Esophagus muscularis mucosa (tissue), 4 donors: ENCODE data around the gene HS1BP3. TPM values are rescaled to one million over a fixed set of nuclear protein-coding genes. Genes with fewer than 3 reads are reported as not detected.

ENCODE experiments used
- DNase-seq: peaks from one replicate; pipeline ENCODE4 v3.0.0-alpha.2; 2017; ENCODE audit errors: extremely low spot score
- H3K27ac ChIP-seq, 4 donors: fragments of 200-600 bp; sonication (generic); replicated peaks in 1 of 4; 1 replicate in 3 of 4; 2 replicates in 1 of 4; pipeline ENCODE4 v1.5.1; 2016 to 2019; ENCODE audit warnings: mild to moderate bottlenecking in 1 of 4
- H3K27me3 ChIP-seq, 4 donors: fragments of 200-600 bp; sonication (generic); one replicate each; pipeline versions ENCODE4 v1.5.1 to v1.6.0; 2016 to 2019
- H3K36me3 ChIP-seq, 4 donors: fragments of 200-600 bp; sonication (generic); one replicate each; pipeline ENCODE4 v1.5.1; 2016 to 2019
- H3K4me1 ChIP-seq, 4 donors: fragments of 200-600 bp; sonication (generic); one replicate each; pipeline ENCODE4 v1.5.1; 2016 to 2019
- H3K4me3 ChIP-seq, 4 donors: fragments of 200-600 bp; sonication (generic); 1 replicate in 2 of 4; 2 replicates in 2 of 4; pipeline ENCODE4 v1.5.1; 2016 to 2019; ENCODE audit warnings: mild to moderate bottlenecking in 4 of 4, moderate library complexity in 1 of 4
- H3K9me3 ChIP-seq, 4 donors: fragments of 200-600 bp; sonication (generic); 1 replicate in 3 of 4; 2 replicates in 1 of 4; pipeline ENCODE4 v1.5.1; 2016 to 2019
- EP300 ChIP-seq: sonication (generic); formaldehyde crosslinking; IDR thresholded peaks from one replicate; pipeline ENCODE4 v1.6.1; 2017; ENCODE audit warnings: antibody characterized with exemption
- POLR2A ChIP-seq: fragments of 450-650 bp; IDR thresholded peaks from one replicate; pipeline ENCODE4 v1.6.1; 2017; ENCODE audit warnings: antibody characterized with exemption, moderate library complexity, mild to moderate bottlenecking, low read depth
- POLR2AphosphoS5 ChIP-seq, 2 donors: sonication (generic); formaldehyde crosslinking; IDR thresholded peaks; one replicate each; pipeline ENCODE4 v1.6.1; 2017; ENCODE audit warnings: antibody characterized with exemption in 2 of 2
- WGBS: methylation state at CpG from one replicate; pipeline ENCODE4 v1.1.5; 2018; 5-methylcytosine and 5-hydroxymethylcytosine counted together
- intact Hi-C: fragments of 100-400 bp; cut with DNase I; formaldehyde crosslinking; loops from one replicate; pipeline ENCODE4 v1.15.1; 2023
- total RNA-seq, 4 donors: library from RNA; depleted of rRNA; stranded (reverse); fragments of >200 nt; gene quantifications; one replicate each; pipeline versions ENCODE4 v1.1.0 to v1.2.1, GENCODE V29; 2016
- TF ChIP-seq, protein P1 (sequence below), 3 experiments: fragments of 200-600 bp in 2 of 3; fragments of 450-650 bp in 1 of 3; sonication (generic) in 2 of 3; IDR thresholded peaks; one replicate each; pipeline ENCODE4 v1.5.1; 2017 to 2019; ENCODE audit warnings: antibody characterized with exemption in 3 of 3, mild to moderate bottlenecking in 2 of 3, moderate library complexity in 1 of 3

Gene HS1BP3
- total RNA-seq, 4 donors from 2014 or later, result 42.6 to 95.6 (median 60.0) TPM

GRCh38 chr2:20632446-20632990 is 18.4 kb downstream of the HS1BP3 start:
- Histone ChIP-seq H3K27ac (peak overlapping the region; percentile 90 to 98 (median 94)), H3K36me3 (peaks cover 0 to 25% (median 11%) of the 10 kb centered on the region in 4 donors)
- intact Hi-C loops, result loop anchor here (5.0 kb wide), 1 partner anchor 230 kb away; no protein-coding TSS in a partner anchor

GRCh38 chr2:20631617-20632307 is 19.1 kb downstream of the HS1BP3 start:
- Histone ChIP-seq H3K4me3 (no peak overlapping the region), H3K36me3 (peaks cover 0 to 19% (median 7%) of the 10 kb centered on the region in 4 donors), H3K27me3 (no peaks in the 10 kb centered on the region), H3K9me3 (no peaks in the 10 kb centered on the region), H3K4me1 (peaks cover 46 to 93% (median 91%) of the 10 kb centered on the region in 4 donors), H3K27ac (peak overlapping the region; percentile 90 to 98 (median 94))
- TF ChIP-seq POLR2A, result no peak
- TF ChIP-seq EP300, result no peak
- TF ChIP-seq POLR2AphosphoS5 (IDR thresholded peaks at IDR 0.05), result no peak
- TF ChIP-seq, protein P1, sequence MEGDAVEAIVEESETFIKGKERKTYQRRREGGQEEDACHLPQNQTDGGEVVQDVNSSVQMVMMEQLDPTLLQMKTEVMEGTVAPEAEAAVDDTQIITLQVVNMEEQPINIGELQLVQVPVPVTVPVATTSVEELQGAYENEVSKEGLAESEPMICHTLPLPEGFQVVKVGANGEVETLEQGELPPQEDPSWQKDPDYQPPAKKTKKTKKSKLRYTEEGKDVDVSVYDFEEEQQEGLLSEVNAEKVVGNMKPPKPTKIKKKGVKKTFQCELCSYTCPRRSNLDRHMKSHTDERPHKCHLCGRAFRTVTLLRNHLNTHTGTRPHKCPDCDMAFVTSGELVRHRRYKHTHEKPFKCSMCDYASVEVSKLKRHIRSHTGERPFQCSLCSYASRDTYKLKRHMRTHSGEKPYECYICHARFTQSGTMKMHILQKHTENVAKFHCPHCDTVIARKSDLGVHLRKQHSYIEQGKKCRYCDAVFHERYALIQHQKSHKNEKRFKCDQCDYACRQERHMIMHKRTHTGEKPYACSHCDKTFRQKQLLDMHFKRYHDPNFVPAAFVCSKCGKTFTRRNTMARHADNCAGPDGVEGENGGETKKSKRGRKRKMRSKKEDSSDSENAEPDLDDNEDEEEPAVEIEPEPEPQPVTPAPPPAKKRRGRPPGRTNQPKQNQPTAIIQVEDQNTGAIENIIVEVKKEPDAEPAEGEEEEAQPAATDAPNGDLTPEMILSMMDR (IDR thresholded peaks at IDR 0.05), result no peak
- intact Hi-C loops, result loop anchor here (5.0 kb wide), 1 partner anchor 229 kb away; no protein-coding TSS in a partner anchor
- DNase-seq, result no peak
- 88% methylated on average over 6 of the region's 6 CpGs for WGBS

More at GRCh38 chr2:20632446-20632990, 18.4 kb downstream of the HS1BP3 start:
- Histone ChIP-seq H3K4me3 (no peak overlapping the region), H3K27me3 (no peaks in the 10 kb centered on the region), H3K4me1 (peaks cover 44 to 93% (median 90%) of the 10 kb centered on the region in 4 donors), H3K9me3 (no peaks in the 10 kb centered on the region)
- 95% methylated on average over 4 of the region's 7 CpGs for WGBS
- no peak for DNase-seq
- TF ChIP-seq EP300, result no peak
- TF ChIP-seq, protein P1 (IDR thresholded peaks at IDR 0.05), result no peak
- TF ChIP-seq POLR2A, result no peak
- TF ChIP-seq POLR2AphosphoS5 (IDR thresholded peaks at IDR 0.05), result no peak

DNA sequence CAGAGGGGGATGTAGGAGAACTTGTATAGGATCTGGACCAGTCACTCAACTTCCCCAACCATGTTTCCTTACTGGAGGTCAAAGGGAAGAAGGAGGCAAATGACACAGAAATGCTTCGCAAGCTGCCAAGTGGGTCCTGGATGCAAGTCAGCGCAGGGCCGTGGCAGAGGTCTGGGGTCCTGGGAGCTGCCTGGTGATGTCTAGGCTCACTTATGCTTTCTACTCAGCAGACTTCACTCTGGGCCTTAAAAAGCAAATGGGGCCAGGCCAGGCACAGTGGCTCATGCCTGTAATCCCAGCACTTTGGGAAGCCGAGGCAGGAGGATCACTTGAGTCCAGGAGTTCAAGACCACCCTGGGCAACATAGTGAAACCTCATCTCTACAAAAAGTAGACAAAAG is 19.9 kb downstream of the HS1BP3 start:
- DNase-seq, result no peak
- Histone ChIP-seq H3K4me1 (peaks cover 46 to 93% (median 91%) of the 10 kb centered on the region in 4 donors), H3K27ac (peak overlapping the region; percentile 63 to 98 (median 94)), H3K36me3 (peaks cover 0 to 19% (median 8%) of the 10 kb centered on the region in 4 donors), H3K9me3 (no peaks in the 10 kb centered on the region), H3K4me3 (no peak overlapping the region), H3K27me3 (no peaks in the 10 kb centered on the region)
- intact Hi-C loops, result loop anchor here (5.0 kb wide), 1 partner anchor 229 kb away; no protein-coding TSS in a partner anchor
- WGBS, result 95% methylated on average over 4 of the region's 4 CpGs
- TF ChIP-seq POLR2AphosphoS5 (IDR thresholded peaks at IDR 0.05) (no peak), POLR2A (no peak), EP300 (no peak)
- TF ChIP-seq, protein P1 (IDR thresholded peaks at IDR 0.05), result no peak

DNA sequence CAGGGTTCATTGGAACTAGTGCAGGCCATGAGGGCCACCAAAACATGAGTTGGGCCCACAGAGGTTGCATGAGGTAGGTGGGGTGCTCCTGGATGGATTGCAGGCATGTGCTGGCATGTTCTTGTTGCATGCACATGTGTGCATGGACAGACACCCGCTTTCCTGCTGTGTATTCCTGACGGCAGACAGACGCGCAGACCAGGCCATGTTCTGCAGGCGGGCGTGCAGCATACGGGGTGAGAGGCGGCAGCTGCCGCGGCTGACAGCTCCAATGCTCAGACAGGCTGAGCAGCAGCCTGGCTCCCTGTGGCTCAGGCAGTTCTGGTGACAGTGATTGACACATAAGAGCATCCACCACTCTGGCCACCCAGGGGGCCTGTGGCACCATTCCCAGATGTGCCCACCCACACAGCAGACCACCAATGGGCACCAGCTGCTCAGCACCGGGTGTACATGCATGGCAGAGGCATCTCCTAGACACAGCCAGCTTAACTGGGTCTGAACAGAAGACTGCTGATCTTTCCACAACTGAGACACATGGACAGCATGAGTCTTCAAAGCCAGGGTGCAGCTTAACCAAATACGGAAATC is 21.2 kb downstream of the HS1BP3 start:
- intact Hi-C loops, result loop anchor here (5.0 kb wide), 1 partner anchor 227 kb away; no protein-coding TSS in a partner anchor
- 74% methylated on average over 9 of the region's 12 CpGs for WGBS
- H3K27me3 ChIP-seq, result no peaks in the 10 kb centered on the region
- H3K4me1 ChIP-seq, result peaks cover 46 to 93% (median 89%) of the 10 kb centered on the region in 4 donors
- no peak for DNase-seq
- no peak overlapping the region for H3K4me3 ChIP-seq
- H3K9me3 ChIP-seq, result no peaks in the 10 kb centered on the region
- H3K36me3 ChIP-seq, result peaks cover 0 to 27% (median 11%) of the 10 kb centered on the region in 4 donors
- H3K27ac ChIP-seq, result peak overlapping the region; percentile 63 to 98 (median 94)
- TF ChIP-seq POLR2A, result no peak
- peak; percentile 52 to 58 for TF ChIP-seq POLR2AphosphoS5 (IDR thresholded peaks at IDR 0.05)

GRCh38 chr2:20629181-20629580 is 21.7 kb downstream of the HS1BP3 start:
- Histone ChIP-seq H3K27ac (peak overlapping the region; percentile 63 to 98 (median 94)), H3K4me3 (no peak overlapping the region), H3K9me3 (no peaks in the 10 kb centered on the region), H3K36me3 (peaks cover 4 to 32% (median 16%) of the 10 kb centered on the region in 4 donors), H3K27me3 (no peaks in the 10 kb centered on the region), H3K4me1 (peaks cover 45 to 92% (median 86%) of the 10 kb centered on the region in 4 donors)
- no peak for DNase-seq
- 93% methylated on average over 4 of the region's 6 CpGs for WGBS
- intact Hi-C loops, result no loop called here
- TF ChIP-seq EP300 (no peak), POLR2A (no peak), POLR2AphosphoS5 (IDR thresholded peaks at IDR 0.05) (no peak)
- TF ChIP-seq, protein P1 (IDR thresholded peaks at IDR 0.05), result no peak
